ENCODE results near the gene RING1.
"Not testable (repeated sequence)": the region's sequence is repeated elsewhere in the genome, so short reads cannot be mapped to it uniquely, and the experiment has no call there.

The RING1 gene

DNA sequence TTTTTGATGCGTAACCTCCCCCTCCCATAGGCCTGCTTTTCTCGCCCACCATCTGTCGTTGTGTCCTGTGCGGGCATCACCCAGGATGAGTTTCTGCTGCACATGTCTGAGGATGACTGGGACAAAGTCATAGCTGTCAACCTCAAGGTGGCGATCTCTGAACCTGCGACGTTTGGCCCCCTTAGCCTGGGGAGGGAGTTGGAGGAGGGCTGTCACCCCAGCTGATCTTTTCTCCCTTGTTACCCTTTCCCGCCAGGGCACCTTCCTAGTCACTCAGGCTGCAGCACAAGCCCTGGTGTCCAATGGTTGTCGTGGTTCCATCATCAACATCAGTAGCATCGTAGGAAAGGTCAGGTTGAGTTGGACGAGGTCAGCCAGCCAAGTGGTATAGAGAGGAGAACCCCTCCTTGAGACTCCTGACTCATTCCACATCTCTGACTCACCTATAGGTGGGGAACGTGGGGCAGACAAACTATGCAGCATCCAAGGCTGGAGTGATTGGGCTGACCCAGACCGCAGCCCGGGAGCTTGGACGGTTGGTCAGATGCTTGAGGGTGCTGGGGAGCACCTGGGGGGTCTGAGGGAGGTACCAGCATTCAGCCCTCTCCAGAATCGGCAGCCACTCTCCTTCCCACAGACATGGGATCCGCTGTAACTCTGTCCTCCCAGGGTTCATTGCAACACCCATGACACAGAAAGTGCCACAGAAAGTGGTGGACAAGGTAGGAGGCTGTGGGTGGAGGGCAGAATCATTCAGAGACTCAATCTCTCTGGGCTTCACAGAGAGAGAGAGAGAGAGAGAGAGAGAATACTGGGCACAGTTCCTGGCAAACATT lies 2.9 kb upstream of the RING1 start:
- FAIRE-seq (peak; percentile 37), DNase-seq (ENCODE audit: low spot score) (peak; percentile 82)

- DNase-seq (ENCODE audit: low spot score) (no peak), FAIRE-seq (no peak)
Measured at GRCh38 chr6:33206027-33206863, 2.1 kb upstream of the RING1 start.

GRCh38 chr6:33206864-33207551 lies 1.3 kb upstream of the RING1 start:
- FAIRE-seq (no peak), DNase-seq (ENCODE audit: low spot score) (peak; percentile 36)

DNA sequence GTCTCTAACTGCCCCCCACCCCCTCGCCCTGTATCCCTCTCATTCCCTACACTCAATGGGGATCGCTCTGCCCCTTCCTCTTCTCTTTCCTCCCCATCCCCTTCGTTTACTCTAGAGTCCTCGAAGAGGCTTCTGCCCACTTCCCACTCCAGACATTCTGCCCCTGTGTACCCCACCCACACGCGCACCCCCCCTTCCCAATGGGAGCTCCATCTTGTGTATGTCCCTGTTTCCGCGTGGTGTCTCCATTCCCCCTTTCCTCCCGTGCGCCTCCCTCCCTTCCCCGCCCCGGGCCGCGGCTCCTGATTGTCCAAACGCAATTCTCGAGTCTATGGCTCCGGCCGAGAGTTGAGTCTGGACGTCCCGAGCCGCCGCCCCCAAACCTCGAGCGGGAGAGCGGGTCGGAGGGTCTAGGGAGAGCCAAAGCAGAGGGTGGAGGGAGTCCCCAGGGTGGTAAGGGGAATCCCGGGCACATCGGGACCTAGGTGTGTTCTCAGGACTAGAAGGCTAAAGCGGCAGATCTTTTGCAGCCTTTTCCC lies 679 bp upstream of the RING1 start:
- no peak for FAIRE-seq
- DNase-seq (ENCODE audit: low spot score): peak; percentile 49

- no peak for FAIRE-seq
- DNase-seq (ENCODE audit: low spot score): no peak
Measured at GRCh38 chr6:33209856-33210255, 1.6 kb downstream of the RING1 start.

DNA sequence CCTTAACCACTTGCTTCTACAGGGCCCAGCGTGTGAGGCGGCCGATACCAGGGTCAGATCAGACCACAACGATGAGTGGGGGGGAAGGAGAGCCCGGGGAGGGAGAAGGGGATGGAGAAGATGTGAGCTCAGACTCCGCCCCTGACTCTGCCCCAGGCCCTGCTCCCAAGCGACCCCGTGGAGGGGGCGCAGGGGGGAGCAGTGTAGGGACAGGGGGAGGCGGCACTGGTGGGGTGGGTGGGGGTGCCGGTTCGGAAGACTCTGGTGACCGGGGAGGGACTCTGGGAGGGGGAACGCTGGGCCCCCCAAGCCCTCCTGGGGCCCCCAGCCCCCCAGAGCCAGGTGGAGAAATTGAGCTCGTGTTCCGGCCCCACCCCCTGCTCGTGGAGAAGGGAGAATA lies 2.8 kb downstream of the RING1 start:
- no peak for DNase-seq (ENCODE audit: low spot score)
- FAIRE-seq: no peak

DNA sequence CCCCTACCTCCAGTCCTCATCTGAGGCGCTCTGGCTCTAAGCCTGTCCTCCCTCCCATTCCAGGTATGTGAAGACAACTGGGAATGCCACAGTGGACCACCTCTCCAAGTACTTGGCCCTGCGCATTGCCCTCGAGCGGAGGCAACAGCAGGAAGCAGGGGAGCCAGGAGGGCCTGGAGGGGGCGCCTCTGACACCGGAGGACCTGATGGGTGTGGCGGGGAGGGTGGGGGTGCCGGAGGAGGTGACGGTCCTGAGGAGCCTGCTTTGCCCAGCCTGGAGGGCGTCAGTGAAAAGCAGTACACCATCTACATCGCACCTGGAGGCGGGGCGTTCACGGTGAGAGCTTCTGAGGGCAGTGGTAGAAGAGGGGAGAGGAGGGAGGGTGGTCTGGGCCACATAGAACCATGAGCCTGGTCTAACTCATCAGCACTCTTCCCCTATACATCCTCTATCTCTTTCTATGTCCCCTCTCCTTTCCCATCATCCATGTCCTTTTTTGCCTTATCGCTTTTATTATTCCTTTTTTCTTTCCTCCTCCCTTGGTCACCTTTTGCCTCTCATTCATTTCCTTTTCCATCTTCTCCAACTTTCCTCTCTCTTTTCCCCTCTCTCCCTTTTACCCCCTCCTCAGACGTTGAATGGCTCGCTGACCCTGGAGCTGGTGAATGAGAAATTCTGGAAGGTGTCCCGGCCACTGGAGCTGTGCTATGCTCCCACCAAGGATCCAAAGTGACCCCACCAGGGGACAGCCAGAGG lies 3.5 kb downstream of the RING1 start:
- no peak for DNase-seq (ENCODE audit: low spot score)
- no peak for FAIRE-seq

GRCh38 chr6:33212857-33213165 lies 4.5 kb downstream of the RING1 start:
- FAIRE-seq (no peak), DNase-seq (ENCODE audit: low spot score) (no peak)

DNA sequence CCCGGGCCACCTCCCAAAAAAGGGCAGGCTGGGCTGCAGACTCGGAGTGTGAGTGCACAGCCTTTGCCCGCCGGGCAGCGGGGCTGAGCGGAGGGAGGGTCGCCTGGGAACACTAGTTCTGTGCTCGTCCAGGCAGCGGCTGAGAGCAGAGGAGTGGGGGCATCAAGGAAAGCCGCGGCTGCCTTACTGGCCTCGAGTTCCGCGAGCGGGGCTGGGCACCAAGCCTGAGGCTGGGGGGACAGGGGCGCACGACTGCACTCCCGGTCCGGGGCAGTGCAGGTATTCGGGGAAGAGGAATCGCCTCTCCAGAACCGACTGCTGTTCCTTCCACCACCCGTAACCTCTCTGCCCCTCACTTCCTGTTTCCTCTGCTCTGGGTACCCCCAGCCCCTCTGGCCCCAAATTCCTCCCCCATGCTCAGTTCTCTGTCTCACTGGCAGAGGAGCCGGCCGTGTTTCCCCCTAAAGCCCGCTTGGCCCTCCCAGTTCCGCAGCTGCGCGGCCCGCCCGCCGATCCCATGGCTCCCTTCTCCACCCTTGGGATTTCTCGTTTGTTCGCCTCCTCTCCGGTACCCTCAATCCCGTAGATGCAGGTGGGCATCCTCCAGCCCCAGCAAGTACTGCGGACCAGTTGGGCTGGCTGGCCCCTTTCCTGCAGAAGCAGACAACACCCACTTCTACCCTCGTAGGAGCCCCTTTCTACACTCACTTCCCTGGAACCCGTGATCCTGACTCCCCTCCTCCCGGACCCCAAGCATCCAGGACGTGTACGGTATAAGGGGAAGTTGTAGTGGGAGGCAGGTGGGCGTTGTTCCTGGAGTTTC lies 5.1 kb downstream of the RING1 start:
- no peak for DNase-seq (ENCODE audit: low spot score)
- no peak for FAIRE-seq

- DNase-seq (ENCODE audit: low spot score) (no peak), FAIRE-seq (no peak)
Measured at GRCh38 chr6:33213989-33214335, 5.7 kb downstream of the RING1 start.

DNA sequence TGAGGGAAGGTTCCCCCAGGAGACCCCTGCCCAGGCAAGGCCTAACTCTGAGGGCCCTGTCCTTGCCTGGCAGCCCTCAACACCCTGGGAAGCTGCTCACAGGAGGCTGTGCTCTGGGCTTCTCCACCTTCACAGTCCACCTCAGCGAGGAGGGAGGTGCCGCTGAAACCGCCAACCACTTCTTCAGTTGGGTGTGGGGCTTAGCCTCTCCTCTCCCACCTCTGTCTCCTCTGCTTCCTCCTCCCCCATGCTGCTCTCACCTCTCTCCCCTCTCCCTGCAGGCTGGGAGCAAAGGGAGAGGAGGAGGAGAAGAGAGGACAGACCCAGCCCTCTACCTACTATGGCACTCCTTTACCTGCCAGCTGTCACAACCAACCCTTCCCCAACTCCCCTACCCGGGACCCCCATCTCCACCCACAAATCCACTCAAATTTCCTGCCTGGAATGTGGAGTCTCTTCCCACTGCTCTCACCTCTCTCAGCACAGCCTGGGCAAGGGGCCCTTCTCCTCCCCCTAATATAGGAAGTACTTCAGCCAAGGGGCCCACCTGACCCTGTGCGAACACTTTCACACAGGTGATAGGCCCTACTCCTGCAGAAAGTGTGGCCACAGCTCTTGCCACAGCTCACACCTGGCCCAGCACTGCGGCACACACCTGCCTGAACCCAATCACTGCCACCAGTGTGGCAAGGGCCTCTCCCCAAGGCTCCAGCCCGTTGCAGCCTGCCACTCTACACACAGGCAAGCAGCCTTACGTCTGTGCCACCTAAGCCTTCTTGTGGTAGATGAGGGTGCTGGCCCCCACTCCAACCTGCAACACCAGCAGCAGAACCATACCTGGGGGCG lies 7.2 kb downstream of the RING1 start:
- no peak for FAIRE-seq
- no peak for DNase-seq (ENCODE audit: low spot score)

DNA sequence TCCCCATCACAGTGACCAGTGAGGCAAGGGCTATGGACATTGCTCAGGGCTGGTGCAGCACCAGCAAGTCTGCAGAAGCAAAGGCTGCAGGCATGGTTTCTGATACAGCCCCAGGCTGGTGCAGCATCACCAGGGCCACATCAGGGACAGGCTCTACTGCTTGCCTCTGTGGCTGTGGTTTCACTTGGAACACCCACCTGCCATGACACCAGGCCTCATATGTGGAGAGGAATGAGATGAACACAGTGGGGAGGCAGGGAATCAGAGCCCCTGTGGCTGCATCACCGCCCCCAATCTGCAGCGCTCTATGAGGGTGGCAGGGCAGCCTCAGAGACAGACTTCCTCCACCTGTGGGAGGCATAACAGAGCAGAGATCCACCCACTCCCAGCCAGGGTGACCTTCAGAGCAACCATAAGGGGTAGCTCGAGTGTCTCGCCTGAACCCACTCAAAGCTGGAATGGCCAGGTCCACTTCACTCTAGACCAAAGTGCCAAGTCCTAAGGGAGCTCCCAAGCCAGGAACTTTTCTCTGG lies 7.9 kb downstream of the RING1 start:
- no peak for FAIRE-seq
- DNase-seq (ENCODE audit: low spot score): no peak

- no peak for DNase-seq (ENCODE audit: low spot score)
- no peak for FAIRE-seq
Measured at GRCh38 chr6:33217246-33217645, 8.9 kb downstream of the RING1 start.

DNA sequence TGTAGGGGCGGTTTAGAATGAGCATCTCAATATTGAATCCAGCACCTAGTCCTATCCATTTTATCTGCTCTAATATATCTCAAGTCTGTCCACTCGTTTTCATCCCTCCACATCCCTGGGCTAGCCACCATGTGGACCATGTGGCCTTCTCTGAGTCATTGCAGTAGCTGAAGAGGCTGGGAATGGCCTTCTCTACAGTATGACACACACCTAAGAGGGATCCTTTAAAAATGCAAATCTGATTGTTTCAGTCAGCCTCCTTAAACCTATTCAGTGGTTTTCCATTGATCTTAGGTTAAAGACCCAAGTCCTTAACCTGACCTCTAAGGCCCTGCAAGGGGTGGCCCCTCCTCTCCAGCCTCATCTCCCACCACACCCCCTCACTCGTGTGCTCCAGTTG lies 9.4 kb downstream of the RING1 start:
- DNase-seq (ENCODE audit: low spot score): no peak
- no peak for FAIRE-seq

DNA sequence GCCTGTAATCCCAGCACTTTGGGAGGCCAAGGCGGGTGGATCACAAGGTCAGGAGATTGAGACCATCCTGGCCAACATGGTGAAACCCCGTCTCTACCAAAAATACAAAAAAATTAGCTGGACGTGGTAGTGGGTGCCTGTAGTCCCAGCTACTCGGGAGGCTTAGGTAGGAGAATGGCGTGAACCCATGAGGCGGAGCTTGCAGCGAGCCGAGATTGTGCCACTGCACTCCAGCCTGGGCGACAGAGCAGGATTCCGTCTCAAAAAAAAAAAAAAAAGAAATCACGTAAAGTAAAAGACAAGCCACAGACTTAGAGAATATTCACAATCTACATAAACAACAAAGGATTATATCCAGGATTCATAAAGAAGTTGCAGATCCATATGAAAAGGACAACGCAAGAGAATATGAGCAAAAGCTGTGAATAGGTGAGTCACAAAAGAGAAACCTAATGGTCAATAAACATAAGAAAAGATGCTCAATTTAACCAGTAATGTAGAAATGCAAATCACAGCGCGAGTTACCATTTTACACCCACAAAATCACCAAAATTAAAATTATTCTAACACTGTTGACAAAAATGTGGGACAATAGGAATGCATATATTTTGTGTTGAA lies 18.3 kb downstream of the RING1 start:
- DNase-seq (ENCODE audit: low spot score); FAIRE-seq: not testable (repeated sequence)

DNA sequence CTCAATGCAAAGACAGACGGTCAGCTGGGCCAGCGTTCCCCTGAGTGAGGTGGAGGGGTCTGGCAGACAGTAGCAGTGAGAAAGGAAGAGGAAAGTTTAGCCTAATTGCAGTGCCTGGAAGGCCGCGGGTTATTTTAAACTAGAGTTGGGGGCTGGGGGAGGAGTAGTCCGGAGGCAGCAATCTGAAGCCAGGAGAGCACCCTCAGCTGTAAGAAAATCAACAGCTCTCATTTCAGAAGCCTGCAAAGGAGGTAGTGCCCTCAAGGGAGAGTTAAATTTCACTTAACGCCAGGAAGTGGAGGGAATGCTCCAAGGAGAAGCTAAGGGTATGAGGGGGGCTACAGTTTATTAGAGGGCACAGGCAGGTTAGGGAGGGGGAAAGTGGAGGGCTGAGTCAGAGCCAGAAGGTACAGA lies 26.9 kb downstream of the RING1 start:
- FAIRE-seq: no peak
- DNase-seq (ENCODE audit: low spot score): no peak

DNA sequence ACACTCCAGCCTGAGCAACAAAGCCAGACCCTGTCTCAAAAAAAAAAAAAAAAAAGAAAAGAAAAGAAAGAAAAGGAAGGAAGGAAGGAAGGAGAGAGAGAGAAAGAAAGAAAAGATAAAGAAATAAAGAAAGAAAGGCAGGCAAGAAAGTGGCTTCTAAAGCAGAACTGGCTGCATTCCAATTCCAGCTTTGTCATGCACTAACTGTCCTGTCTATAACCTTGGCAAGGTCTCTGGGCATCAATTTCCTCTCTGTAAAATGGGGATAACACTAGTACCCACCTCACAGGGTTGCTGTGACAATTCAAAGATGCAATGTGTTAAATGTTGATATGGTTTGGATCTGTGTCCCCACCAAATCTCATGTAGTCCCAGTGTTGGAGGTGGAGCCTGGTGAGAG lies 28.0 kb downstream of the RING1 start:
- FAIRE-seq (no peak), DNase-seq (ENCODE audit: low spot score) (no peak)

- FAIRE-seq (no peak), DNase-seq (ENCODE audit: low spot score) (no peak)
Measured at GRCh38 chr6:33236852-33237251, 28.6 kb downstream of the RING1 start.

GRCh38 chr6:33237741-33238140 lies 29.4 kb downstream of the RING1 start:
- FAIRE-seq (no peak), DNase-seq (ENCODE audit: low spot score) (no peak)
